Activated T-cell treated with anti-CD3 and anti-CD28 coated beads for 48 hours (primary cell): Measurements from ENCODE around the gene PNPLA3.

ENCODE experiments used
- DNase-seq: peaks from one replicate; pipeline ENCODE4 v3.0.0-alpha.2; 2020; ENCODE audit warnings: low read depth

PNPLA3 gene

DNA sequence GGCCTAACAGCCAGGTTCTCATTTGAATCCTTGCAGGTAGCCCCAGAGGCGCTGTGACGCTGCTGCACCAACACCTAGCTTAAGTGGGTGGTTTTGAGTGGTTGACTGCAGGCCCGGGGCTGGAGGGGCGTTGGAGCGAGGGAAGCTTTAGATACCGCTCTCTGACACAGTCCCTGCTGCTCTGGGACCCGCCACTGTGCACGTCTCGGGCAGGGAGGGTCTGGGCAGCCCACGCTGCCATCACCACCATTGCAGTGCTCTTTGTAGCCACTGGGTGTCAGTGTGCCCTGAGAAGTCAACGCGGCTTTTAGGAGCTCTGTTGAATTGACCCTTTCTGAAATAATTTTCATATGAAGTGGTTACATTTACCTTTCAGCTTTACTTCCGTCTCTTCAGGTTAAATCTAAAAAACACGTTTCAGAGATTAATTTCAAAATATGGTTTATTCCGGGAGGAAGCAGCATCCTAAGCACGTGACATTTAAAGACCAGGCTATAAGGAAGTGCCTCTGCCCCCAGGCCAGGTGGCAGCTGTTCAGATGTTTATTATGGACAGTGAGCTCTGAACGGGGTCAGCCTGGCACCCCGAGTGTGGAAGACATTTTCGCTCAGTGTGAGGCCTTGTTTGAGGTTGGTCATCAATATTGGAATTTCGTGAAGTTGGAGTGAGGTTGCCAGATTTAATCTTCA, 69.6 kb downstream of the PNPLA3 start:
- DNase-seq = peak; percentile 55

DNA sequence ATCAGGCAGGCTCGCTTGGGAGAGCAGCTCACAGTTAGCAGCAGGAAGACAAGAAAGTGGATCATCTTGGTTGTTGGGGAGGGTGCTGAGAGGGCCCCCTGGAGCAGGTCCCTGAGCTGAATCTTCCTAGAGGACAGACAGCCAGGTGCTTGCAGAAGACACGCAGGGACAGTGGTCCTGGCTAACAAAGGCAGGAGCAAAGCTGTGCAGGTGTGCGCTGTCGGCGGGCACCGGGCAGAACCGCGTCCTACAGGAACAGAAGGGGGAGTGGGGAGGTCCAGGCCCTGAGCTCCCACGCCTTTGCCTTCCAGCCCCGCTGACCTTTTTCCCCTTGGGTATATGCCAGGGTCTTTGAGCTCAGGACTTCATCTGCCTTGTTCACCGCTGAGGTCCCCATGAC, 70.4 kb downstream of the PNPLA3 start:
- no peak for DNase-seq

DNA sequence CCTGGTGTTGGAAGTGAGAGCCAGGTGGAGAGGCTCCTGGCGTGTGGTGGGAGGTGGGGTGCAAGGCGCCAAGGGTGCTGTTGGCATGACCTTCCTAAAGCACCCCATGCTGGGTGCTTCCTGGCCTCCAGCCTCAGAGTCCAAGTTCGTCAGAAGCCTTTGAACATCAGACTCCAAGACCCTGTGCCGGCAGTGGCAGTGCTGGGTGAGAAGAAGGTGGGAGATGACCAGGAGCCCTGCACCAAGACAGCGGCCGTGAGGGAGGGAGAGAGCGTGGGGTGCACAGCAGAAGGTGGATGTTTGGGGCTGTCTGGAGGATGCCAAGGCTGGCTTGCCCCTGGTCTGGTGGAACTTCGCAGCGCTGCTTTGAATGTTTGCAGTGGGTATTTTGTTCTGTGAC, 70.8 kb downstream of the PNPLA3 start:
- no peak for DNase-seq

DNA sequence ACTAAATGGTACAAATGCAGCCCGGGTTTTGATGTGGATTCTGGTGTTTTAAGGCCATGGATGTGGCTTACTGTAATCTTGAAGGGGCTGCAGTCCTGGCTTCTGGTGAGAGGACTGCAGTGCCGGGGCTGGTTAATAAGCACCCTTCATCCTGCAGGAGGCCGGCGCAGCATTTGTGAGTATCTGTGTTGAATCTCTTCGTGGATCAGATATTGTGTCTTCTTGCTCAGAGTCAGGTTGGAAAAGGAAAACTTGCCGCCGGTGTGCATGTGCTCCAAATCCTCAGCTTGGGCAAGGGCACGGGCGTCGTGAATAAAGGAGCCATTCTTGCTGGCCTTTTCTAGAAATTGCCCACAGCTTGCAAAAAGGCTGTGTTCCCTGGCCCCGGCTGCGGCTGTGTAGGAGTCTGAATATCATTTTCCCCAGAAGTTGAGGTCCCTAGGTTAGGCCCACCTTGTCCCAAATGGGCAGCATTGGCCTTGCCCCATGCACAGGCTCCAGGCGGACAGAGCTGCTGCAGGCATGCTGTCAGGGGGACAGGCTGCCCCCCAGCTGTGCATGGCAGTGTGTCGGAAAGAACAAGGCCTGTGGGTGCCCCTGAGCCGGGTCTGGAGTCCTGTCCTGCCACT, 71.6 kb downstream of the PNPLA3 start:
- no peak for DNase-seq

DNA sequence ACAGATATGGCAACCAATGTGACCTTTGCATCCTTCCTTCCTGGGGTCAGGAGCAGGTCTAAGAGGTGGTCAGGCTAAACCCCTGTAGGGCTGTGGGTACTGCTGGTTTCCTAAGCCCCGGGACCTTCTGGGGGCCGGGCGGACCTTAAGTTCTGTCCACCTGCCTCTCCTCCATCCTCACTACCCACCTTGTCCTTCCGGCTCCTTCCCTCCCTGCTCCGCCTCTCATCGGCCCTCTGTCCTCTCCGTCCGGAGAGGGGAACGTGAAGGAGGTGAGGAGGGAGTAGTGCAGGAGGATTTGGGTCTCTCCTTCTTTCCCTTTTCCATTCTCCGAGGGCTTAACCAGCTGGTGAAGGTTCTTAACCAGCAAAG, 72.2 kb downstream of the PNPLA3 start:
- DNase-seq = no peak

DNA sequence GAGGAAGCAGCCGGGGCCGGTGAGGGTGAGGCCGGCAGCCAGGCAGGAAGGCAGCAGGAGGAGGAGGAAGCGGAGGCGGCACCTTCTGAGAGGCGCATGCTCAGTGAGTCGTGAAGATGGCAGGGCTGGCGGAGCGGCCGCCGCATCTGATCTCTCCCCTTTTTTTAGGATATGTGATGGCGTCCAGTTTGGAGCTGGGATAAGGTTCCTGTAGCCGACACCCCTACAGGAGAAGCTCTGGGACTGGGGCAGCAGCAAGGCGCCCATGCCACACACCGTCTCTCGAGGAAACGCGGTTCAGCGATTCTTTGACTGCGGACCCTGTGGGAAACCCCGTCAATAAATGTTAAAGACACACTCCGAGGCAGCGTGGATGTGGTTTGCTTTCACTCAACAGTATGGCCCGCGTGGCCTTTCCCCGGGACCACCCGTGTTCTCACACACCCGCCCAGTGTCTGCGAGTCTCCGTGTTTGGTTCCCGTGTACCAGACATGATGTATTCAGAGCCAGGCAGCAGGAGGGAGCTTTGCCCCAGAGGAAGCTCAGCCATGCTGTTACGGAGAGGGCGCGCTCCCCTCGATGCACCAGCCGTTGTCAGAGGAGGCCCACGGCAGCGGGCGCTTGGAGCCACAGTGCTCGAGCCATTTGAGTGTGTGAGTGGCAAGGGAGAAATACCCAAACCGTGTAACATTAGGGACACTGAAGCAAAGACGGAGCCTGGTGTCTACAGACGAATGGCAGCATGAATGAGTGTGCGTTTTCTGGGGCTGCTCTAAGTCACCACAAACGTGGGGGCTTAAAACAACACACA, 72.8 kb downstream of the PNPLA3 start:
- peak; percentile 55 for DNase-seq

DNA sequence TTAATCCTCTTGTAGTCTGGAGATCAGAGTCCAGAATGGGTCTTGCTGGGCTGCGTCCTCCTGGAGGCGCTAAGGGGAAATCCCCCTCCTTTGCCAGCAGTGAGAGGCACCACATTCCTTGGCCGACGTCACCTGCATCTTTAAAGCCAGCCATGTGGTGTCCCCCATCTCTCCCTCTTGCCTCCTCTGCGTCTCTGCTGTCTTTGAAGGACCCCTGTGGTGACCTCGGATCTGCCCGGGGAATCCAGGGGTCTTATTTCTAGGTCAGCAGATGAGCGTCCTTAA, 73.3 kb downstream of the PNPLA3 start:
- DNase-seq = no peak
